HG03469 (cell line): ENCODE data around the gene CCL15.
"Not testable (repeated sequence)": the region's sequence is repeated elsewhere in the genome, so short reads cannot be mapped to it uniquely, and the experiment has no call there.

ENCODE experiments used
- ATAC-seq: cut with Tn5 transposase; IDR thresholded peaks from one replicate; pipeline ENCODE4 v1.9.1; 2021; ENCODE audit warnings: mild to moderate bottlenecking, moderate library complexity, moderate number of reproducible peaks; ENCODE audit not compliant: unreplicated experiment

Gene CCL15

GRCh38 chr17:35995346-35995745 lies 6.0 kb downstream of the CCL15 start:
- not testable (repeated sequence) for ATAC-seq

GRCh38 chr17:35991075-35991474 lies 10.3 kb downstream of the CCL15 start:
- no peak for ATAC-seq

GRCh38 chr17:35988164-35988563 lies 13.2 kb downstream of the CCL15 start:
- ATAC-seq, result no peak

- no peak for ATAC-seq
Observed at GRCh38 chr17:35986643-35987042, 14.7 kb downstream of the CCL15 start, which contains the start of gene CCL14. Gene CCL14, minus strand, starts transcription at chr17:35986729. Its CDS starts 80 bp downstream, at chr17:35986649.

GRCh38 chr17:35984140-35984539 lies 17.2 kb downstream of the CCL15 start:
- ATAC-seq, result no peak

GRCh38 chr17:35982409-35983191 lies 18.8 kb downstream of the CCL15 start:
- ATAC-seq, result no peak

GRCh38 chr17:35981908-35982330 lies 19.4 kb downstream of the CCL15 start:
- no peak for ATAC-seq

- ATAC-seq, result no peak
Observed at GRCh38 chr17:35981246-35981645, 20.1 kb downstream of the CCL15 start, which contains the start of gene CCL16. Gene CCL16, minus strand, starts transcription at chr17:35981497. Its CDS starts 77 bp downstream, at chr17:35981420.

GRCh38 chr17:35978346-35978745 lies 23.0 kb downstream of the CCL15 start:
- ATAC-seq, result no peak

- ATAC-seq, result no peak
Observed at GRCh38 chr17:35977509-35977908, 23.8 kb downstream of the CCL15 start.

GRCh38 chr17:35973333-35974260 lies 27.8 kb downstream of the CCL15 start:
- no peak for ATAC-seq

GRCh38 chr17:35972945-35973332 lies 28.4 kb downstream of the CCL15 start:
- ATAC-seq, result no peak

- no peak for ATAC-seq
Observed at GRCh38 chr17:35972535-35972934, 28.8 kb downstream of the CCL15 start.

- ATAC-seq, result no peak
Observed at GRCh38 chr17:35972066-35972465, 29.3 kb downstream of the CCL15 start.

GRCh38 chr17:35969558-35970380 lies 31.6 kb downstream of the CCL15 start:
- no peak for ATAC-seq

GRCh38 chr17:35968520-35969054 lies 32.8 kb downstream of the CCL15 start:
- no peak for ATAC-seq

GRCh38 chr17:35965272-35965671 lies 36.1 kb downstream of the CCL15 start:
- ATAC-seq, result no peak

- no peak for ATAC-seq
Observed at GRCh38 chr17:35963663-35964062, 37.7 kb downstream of the CCL15 start.

- ATAC-seq, result no peak
Observed at GRCh38 chr17:35953720-35954119, 47.6 kb downstream of the CCL15 start.

- ATAC-seq, result no peak
Observed at GRCh38 chr17:35949401-35949800, 52.0 kb downstream of the CCL15 start.
